ENCODE data around the gene TBPL2. TPM values are rescaled to one million over a fixed set of nuclear protein-coding genes. Genes with fewer than 3 reads are reported as not detected.
"Not testable (repeated sequence)": the region's sequence is repeated elsewhere in the genome, so short reads cannot be mapped to it uniquely, and the experiment has no call there.

TBPL2 gene
- total RNA-seq, 6 experiments from 2014 or later, result not detected

DNA sequence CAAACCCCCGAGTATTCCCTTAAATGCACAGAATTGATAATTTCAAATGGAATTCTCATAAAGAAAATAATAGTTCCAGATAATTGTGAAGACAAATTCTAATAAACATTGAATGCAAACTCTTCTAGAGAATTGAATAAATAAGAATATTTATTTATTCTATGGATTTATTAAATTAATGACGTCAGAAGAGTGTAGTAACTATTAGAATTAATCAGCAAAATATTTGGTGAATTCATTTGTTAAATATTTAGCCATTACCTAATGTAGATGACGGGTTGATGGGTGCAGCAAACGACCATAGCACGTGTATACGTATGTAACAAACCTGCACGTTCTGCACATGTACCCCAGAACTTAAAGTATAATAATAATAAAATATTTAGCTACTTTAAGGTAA is 33.4 kb upstream of the TBPL2 start:
- Mint-ChIP-seq H3K27ac (no peak overlapping the region), H3K4me3 (no peak overlapping the region), H3K36me3 (ENCODE audit: low read depth) (no peaks in the 10 kb centered on the region), H3K27me3 (ENCODE audit: insufficient read depth) (peaks cover 4% of the 10 kb centered on the region), H3K4me1 (ENCODE audit: low read depth) (no peaks in the 10 kb centered on the region), H3K9me3 (no peaks in the 10 kb centered on the region)
- TF ChIP-seq, protein P1, sequence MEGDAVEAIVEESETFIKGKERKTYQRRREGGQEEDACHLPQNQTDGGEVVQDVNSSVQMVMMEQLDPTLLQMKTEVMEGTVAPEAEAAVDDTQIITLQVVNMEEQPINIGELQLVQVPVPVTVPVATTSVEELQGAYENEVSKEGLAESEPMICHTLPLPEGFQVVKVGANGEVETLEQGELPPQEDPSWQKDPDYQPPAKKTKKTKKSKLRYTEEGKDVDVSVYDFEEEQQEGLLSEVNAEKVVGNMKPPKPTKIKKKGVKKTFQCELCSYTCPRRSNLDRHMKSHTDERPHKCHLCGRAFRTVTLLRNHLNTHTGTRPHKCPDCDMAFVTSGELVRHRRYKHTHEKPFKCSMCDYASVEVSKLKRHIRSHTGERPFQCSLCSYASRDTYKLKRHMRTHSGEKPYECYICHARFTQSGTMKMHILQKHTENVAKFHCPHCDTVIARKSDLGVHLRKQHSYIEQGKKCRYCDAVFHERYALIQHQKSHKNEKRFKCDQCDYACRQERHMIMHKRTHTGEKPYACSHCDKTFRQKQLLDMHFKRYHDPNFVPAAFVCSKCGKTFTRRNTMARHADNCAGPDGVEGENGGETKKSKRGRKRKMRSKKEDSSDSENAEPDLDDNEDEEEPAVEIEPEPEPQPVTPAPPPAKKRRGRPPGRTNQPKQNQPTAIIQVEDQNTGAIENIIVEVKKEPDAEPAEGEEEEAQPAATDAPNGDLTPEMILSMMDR (IDR thresholded peaks at IDR 0.05), result no peak
- DNase-seq, result no peak

DNA sequence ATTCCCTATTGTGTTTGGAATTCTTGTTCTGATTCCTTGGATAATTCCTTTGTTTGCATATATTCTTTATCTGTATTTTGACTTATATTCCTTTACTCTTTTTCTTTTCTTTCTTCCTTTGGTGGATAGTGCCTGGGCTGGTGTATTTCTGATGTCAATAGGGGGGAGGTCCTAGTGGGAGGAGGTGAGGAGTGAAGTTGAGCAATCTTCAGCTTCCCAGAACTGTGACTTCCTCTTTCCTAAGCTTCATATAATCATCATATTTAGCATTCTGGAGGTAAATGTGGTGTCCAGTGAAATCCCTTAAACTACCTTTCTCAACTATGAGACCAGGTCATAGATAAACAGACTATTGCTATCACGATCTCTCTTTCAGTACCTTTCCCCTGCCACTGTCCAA is 29.6 kb upstream of the TBPL2 start:
- H3K27ac Mint-ChIP-seq, result no peak overlapping the region
- H3K36me3 Mint-ChIP-seq (ENCODE audit: low read depth), result no peaks in the 10 kb centered on the region
- H3K27me3 Mint-ChIP-seq (ENCODE audit: insufficient read depth), result peaks cover 15% of the 10 kb centered on the region
- peaks cover 5% of the 10 kb centered on the region; the same call in 1 of the 2 replicates for H3K9me3 Mint-ChIP-seq
- DNase-seq, result no peak
- no peaks in the 10 kb centered on the region for H3K4me1 Mint-ChIP-seq (ENCODE audit: low read depth)
- no peak overlapping the region for H3K4me3 Mint-ChIP-seq
- TF ChIP-seq, protein P1 (IDR thresholded peaks at IDR 0.05), result no peak

DNA sequence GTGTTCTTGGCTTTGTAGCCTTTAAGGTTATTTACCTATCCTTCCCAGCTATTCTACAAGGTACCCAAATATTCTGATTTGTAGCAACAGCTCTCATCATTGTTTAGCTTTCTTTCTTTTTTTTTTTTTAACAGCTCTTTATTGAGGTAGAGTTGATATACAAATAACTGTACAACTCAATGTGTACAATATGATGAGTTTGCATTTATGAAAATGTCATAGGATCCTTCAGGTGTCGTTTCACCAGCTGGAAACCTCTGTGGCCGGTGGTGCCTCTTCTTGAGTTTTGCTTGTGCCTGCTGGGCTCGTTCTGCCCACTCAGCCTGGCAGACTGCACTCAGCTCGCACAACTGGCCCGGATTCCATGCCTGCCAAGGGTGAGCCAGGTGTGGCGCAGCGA is 26.9 kb upstream of the TBPL2 start:
- DNase-seq, result no peak
- TF ChIP-seq, protein P1 (IDR thresholded peaks at IDR 0.05), result no peak
- Mint-ChIP-seq H3K4me1 (ENCODE audit: low read depth) (peaks cover 6% of the 10 kb centered on the region), H3K9me3 (peaks cover 5% of the 10 kb centered on the region; the same call in 1 of the 2 replicates), H3K27ac (no peak overlapping the region), H3K36me3 (ENCODE audit: low read depth) (no peaks in the 10 kb centered on the region), H3K27me3 (ENCODE audit: insufficient read depth) (peaks cover 26% of the 10 kb centered on the region), H3K4me3 (no peak overlapping the region)

DNA sequence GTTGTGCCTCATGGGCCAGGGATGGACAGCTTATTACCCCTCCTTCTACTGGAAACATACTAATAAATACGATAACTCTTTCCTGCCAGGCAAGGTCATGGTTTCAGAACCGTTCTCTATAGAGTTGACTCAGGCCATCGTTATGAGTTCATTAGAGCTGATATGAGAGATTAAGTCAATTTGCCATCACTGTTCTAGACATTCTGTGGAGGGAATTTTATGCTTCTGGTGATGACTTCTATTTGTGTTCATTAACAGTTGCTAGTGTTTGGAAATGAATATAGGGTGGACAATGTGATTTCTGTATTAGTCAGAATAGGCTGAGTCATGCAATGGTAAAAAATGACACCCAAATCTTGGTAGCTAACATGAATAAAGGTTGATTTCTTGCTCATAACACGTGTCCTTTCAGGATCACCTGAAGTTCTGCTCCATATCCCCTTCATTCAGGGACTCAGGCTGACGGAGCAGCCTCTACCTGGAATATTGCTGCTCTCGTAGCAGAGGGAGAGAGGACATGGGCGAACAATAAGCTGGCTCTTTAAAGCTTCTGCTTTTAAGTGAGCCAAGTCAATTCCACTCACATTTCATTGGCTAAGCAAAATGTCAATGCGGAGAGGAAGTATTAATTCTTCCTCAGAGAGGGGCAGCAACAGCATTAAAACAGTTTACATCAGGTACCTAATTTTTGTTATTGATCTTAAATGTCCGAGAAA is 18.5 kb upstream of the TBPL2 start:
- H3K27me3 Mint-ChIP-seq (ENCODE audit: insufficient read depth), result peaks cover 13% of the 10 kb centered on the region
- H3K9me3 Mint-ChIP-seq, result no peaks in the 10 kb centered on the region
- no peak overlapping the region; the same call in none of the 2 replicates for H3K4me3 Mint-ChIP-seq
- TF ChIP-seq, protein P1 (IDR thresholded peaks at IDR 0.05), result no peak
- peak overlapping the region; percentile 4; the same call in 1 of the 2 replicates for H3K27ac Mint-ChIP-seq
- peaks cover 34% of the 10 kb centered on the region for H3K4me1 Mint-ChIP-seq (ENCODE audit: low read depth)
- DNase-seq, result peak; percentile 41
- H3K36me3 Mint-ChIP-seq (ENCODE audit: low read depth), result no peaks in the 10 kb centered on the region

DNA sequence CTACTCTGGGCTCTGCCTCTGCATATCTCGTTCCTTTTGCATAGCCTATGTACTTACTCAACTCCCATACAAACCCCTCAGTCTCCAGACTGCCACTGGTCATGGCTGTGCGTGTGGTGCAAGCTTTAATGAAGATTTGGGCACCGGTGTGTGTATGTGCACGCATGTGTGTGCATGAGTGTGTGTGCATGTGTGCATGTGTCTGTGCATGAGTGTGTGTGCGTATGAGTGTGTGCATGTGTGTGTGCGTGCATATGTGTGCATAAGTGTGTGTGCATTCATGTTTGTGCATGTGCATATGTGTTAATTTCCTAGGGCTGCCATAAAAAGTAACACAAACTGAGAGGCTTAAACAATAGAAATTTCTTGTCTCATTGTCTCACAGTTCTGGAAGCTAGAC is 17.1 kb upstream of the TBPL2 start:
- H3K4me3 Mint-ChIP-seq, result no peak overlapping the region
- no peak overlapping the region; the same call in 1 of the 2 replicates for H3K27ac Mint-ChIP-seq
- H3K9me3 Mint-ChIP-seq, result no peaks in the 10 kb centered on the region
- peaks cover 13% of the 10 kb centered on the region for H3K27me3 Mint-ChIP-seq (ENCODE audit: insufficient read depth)
- TF ChIP-seq, protein P1 (IDR thresholded peaks at IDR 0.05), result no peak
- DNase-seq, result no peak
- H3K36me3 Mint-ChIP-seq (ENCODE audit: low read depth), result no peaks in the 10 kb centered on the region
- H3K4me1 Mint-ChIP-seq (ENCODE audit: low read depth), result peaks cover 33% of the 10 kb centered on the region

DNA sequence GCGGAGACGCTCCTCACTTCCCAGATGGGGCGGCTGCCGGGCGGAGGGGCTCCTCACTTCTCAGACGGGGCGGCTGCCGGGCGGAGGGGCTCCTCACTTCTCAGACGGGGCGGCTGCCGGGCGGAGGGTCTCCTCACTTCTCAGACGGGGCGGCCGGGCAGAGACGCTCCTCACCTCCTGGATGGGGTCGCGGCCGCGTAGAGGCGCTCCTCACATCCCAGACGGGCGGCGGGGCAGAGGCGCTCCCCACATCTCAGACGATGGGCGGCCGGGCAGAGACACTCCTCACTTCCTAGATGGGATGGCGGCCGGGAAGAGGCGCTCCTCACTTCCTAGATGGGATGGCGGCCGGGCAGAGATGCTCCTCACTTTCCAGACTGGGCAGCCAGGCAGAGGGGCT is 16.0 kb upstream of the TBPL2 start:
- H3K4me1 Mint-ChIP-seq (ENCODE audit: low read depth), result peaks cover 42% of the 10 kb centered on the region
- H3K36me3 Mint-ChIP-seq (ENCODE audit: low read depth), result not testable (repeated sequence)

More for the DNA sequence above, 16.0 kb upstream of the TBPL2 start:
- not testable (repeated sequence) for H3K27ac Mint-ChIP-seq; H3K27me3 Mint-ChIP-seq (ENCODE audit: insufficient read depth); H3K4me3 Mint-ChIP-seq; DNase-seq; H3K9me3 Mint-ChIP-seq

Data from HFFc6 (cell line).